Ishikawa (cell line): ENCODE results near the gene ARHGAP42.

Experiments
- CEBPB ChIP-seq: IDR thresholded peaks from 2 replicates; pipeline ENCODE4 v1.6.1; 2012
- CREB1 ChIP-seq: IDR thresholded peaks from 2 replicates; pipeline ENCODE4 v1.6.1; 2012; ENCODE audit warnings: low read depth
- EGR1 ChIP-seq: IDR thresholded peaks from 2 replicates; pipeline ENCODE4 v1.6.1; 2012
- EP300 ChIP-seq: IDR thresholded peaks from 2 replicates; pipeline ENCODE4 v1.6.1; 2012; ENCODE audit warnings: borderline replicate concordance
- FOXM1 ChIP-seq: IDR thresholded peaks from 2 replicates; pipeline ENCODE4 v1.6.1; 2012; ENCODE audit warnings: low read depth, borderline replicate concordance
- NFIC ChIP-seq: IDR thresholded peaks from 2 replicates; pipeline ENCODE4 v1.6.1; 2012
- RAD21 ChIP-seq: IDR thresholded peaks from 2 replicates; pipeline ENCODE4 v1.6.1; 2012; ENCODE audit warnings: low read depth
- REST ChIP-seq: IDR thresholded peaks from 2 replicates; pipeline ENCODE4 v1.6.1; 2012; ENCODE audit warnings: low read depth, mild to moderate bottlenecking
- TAF1 ChIP-seq: IDR thresholded peaks from 2 replicates; pipeline ENCODE4 v1.6.1; 2012; ENCODE audit warnings: low read depth, mild to moderate bottlenecking
- TCF12 ChIP-seq: IDR thresholded peaks from 2 replicates; pipeline ENCODE4 v1.6.1; 2012; ENCODE audit warnings: low read depth
- TEAD4 ChIP-seq: IDR thresholded peaks from 2 replicates; pipeline ENCODE4 v1.6.1; 2012
- USF1 ChIP-seq: IDR thresholded peaks from 2 replicates; pipeline ENCODE4 v1.6.1; 2012
- YY1 ChIP-seq: IDR thresholded peaks from 2 replicates; pipeline ENCODE4 v1.6.1; 2012; ENCODE audit warnings: low read depth

- TF ChIP-seq RAD21 (no peak), FOXM1 (no peak), CREB1 (no peak), REST (no peak), EP300 (no peak), EGR1 (no peak), TAF1 (no peak), CEBPB (no peak), NFIC (no peak), TCF12 (no peak), YY1 (no peak), USF1 (no peak), TEAD4 (no peak)
Measured at GRCh38 chr11:100902454-100903141, 215.5 kb downstream of the ARHGAP42 start.
